ENCODE data around the gene HHAT.

DNA sequence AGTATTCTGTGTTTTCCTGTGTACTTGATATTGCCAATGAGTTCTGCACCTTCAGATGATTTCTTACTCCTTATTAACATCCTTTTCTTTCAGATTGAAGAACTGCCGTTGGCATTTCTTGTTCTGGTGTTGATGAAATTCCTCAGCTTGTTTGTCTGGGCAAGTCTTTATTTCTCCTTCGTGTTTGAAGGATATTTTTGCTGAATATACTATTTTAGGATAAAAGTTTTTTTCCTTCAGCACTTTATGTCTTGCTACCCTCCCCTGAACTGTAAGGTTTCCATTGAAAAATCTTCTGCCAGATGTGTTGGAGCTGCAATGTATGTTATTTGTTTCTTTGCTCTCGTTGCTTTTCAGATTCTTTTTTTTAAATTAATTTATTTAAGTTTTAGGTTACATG, 265.9 kb downstream of the HHAT start:
- TF ChIP-seq, protein P1, sequence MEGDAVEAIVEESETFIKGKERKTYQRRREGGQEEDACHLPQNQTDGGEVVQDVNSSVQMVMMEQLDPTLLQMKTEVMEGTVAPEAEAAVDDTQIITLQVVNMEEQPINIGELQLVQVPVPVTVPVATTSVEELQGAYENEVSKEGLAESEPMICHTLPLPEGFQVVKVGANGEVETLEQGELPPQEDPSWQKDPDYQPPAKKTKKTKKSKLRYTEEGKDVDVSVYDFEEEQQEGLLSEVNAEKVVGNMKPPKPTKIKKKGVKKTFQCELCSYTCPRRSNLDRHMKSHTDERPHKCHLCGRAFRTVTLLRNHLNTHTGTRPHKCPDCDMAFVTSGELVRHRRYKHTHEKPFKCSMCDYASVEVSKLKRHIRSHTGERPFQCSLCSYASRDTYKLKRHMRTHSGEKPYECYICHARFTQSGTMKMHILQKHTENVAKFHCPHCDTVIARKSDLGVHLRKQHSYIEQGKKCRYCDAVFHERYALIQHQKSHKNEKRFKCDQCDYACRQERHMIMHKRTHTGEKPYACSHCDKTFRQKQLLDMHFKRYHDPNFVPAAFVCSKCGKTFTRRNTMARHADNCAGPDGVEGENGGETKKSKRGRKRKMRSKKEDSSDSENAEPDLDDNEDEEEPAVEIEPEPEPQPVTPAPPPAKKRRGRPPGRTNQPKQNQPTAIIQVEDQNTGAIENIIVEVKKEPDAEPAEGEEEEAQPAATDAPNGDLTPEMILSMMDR (conservative IDR thresholded peaks at IDR 0.05; ENCODE audit: low read length) = no peak
- TF ChIP-seq EZH2phosphoT487 (IDR thresholded peaks at IDR 0.05; ENCODE audit: borderline replicate concordance) = no peak

Data from Loucy (cell line).